WTC11 (cell line): ENCODE results near the gene LDHD. TPM values are rescaled to one million over a fixed set of nuclear protein-coding genes. Genes with fewer than 3 reads are reported as not detected.
A peak's percentile ranks its signal among the peaks of the same experiment; 100 is the strongest.

Source experiments
- ATAC-seq: fragments of 200-7000 bp; cut with Tn5 transposase; 2 replicates; pipeline ENCODE4 v1.10.0; 2021; ENCODE audit warnings: mild to moderate bottlenecking, moderate library complexity
- CTCF ChIA-PET: fragments of 300-600 bp; sonication (Branson Sonifier 250); formaldehyde crosslinking; loops from one replicate; lab custom pipeline; 2021; ENCODE audit warnings: antibody characterized with exemption; lab: Charles Lee
- POLR2A ChIA-PET: fragments of 350-600 bp; sonication (Branson Sonifier 250); formaldehyde crosslinking; loops from one replicate; lab custom pipeline; 2021; ENCODE audit warnings: antibody characterized with exemption; lab: Charles Lee
- DNase-seq: peaks from one replicate; pipeline ENCODE4 v3.0.0; 2021; ENCODE audit warnings: low spot score
- H3K27ac Mint-ChIP-seq: 2 replicates; pipeline ENCODE4 v1.8.0; 2021; ENCODE audit warnings: mixed read lengths
- H3K27me3 Mint-ChIP-seq: 2 replicates; pipeline ENCODE4 v1.8.0; 2021; ENCODE audit warnings: low read depth, mild to moderate bottlenecking, moderate library complexity, mixed read lengths
- H3K36me3 Mint-ChIP-seq: 2 replicates; pipeline ENCODE4 v1.8.0; 2021; ENCODE audit warnings: mixed read lengths
- H3K4me1 Mint-ChIP-seq: 2 replicates; pipeline ENCODE4 v1.8.0; 2022; ENCODE audit warnings: mixed read lengths
- H3K4me3 Mint-ChIP-seq: 2 replicates; pipeline ENCODE4 v1.8.0; 2021; ENCODE audit warnings: mild to moderate bottlenecking, moderate library complexity, mixed read lengths
- H3K9me3 Mint-ChIP-seq: 2 replicates; pipeline ENCODE4 v1.8.0; 2021; ENCODE audit warnings: mixed read lengths
- CBFB ChIP-seq: sonication (generic); formaldehyde crosslinking; IDR thresholded peaks from 2 replicates; pipeline ENCODE4 v1.8.1; 2022; ENCODE audit warnings: mild to moderate bottlenecking, low read depth, missing genetic modification reagents
- CREM ChIP-seq: sonication (generic); formaldehyde crosslinking; IDR thresholded peaks from 2 replicates; pipeline ENCODE4 v1.8.1; 2022; ENCODE audit warnings: mild to moderate bottlenecking, missing genetic modification reagents, moderate library complexity
- E2F4 ChIP-seq: sonication (generic); formaldehyde crosslinking; IDR thresholded peaks from 2 replicates; pipeline ENCODE4 v1.8.1; 2022; ENCODE audit warnings: low read depth, mild to moderate bottlenecking, moderate library complexity, missing genetic modification reagents, borderline replicate concordance
- ELF4 ChIP-seq: sonication (generic); formaldehyde crosslinking; IDR thresholded peaks from 2 replicates; pipeline ENCODE4 v1.8.1; 2022; ENCODE audit warnings: low read depth, mild to moderate bottlenecking, moderate library complexity, missing genetic modification reagents
- GTF2I ChIP-seq: fragments of 250-450 bp; sonication (Bioruptor Pico); conservative IDR thresholded peaks from 2 replicates; pipeline ENCODE4 v1.4.0; 2021; ENCODE audit warnings: mild to moderate bottlenecking
- HMGXB4 ChIP-seq: sonication (generic); formaldehyde crosslinking; IDR thresholded peaks from 2 replicates; pipeline ENCODE4 v1.8.1; 2023; ENCODE audit warnings: mild to moderate bottlenecking, moderate library complexity, missing genetic modification reagents
- NR3C1 ChIP-seq: sonication (generic); formaldehyde crosslinking; conservative IDR thresholded peaks from 2 replicates; pipeline ENCODE4 v1.8.1; 2023; ENCODE audit warnings: low read depth, mild to moderate bottlenecking, missing genetic modification reagents
- PRRX2 ChIP-seq: fragments of 250-450 bp; sonication (Bioruptor Pico); IDR thresholded peaks from 2 replicates; pipeline ENCODE4 v1.8.0; 2021; ENCODE audit warnings: mild to moderate bottlenecking
- RORB ChIP-seq: fragments of 250-450 bp; sonication (Bioruptor Pico); IDR thresholded peaks from 2 replicates; pipeline ENCODE4 v1.9.0; 2021; ENCODE audit warnings: mild to moderate bottlenecking
- SMAD3 ChIP-seq: sonication (generic); formaldehyde crosslinking; IDR thresholded peaks from 2 replicates; pipeline ENCODE4 v1.8.0; 2022; ENCODE audit warnings: missing genetic modification reagents, mild to moderate bottlenecking, borderline replicate concordance
- SMAD4 ChIP-seq: sonication (generic); formaldehyde crosslinking; IDR thresholded peaks from 2 replicates; pipeline ENCODE4 v1.8.0; 2022; ENCODE audit warnings: mild to moderate bottlenecking, missing genetic modification reagents
- USF2 ChIP-seq: sonication (generic); formaldehyde crosslinking; IDR thresholded peaks from 2 replicates; pipeline ENCODE4 v1.8.1; 2023; ENCODE audit warnings: mild to moderate bottlenecking, missing genetic modification reagents, moderate library complexity
- ZMAT4 ChIP-seq: fragments of 250-450 bp; sonication (Bioruptor Pico); IDR thresholded peaks from 2 replicates; pipeline ENCODE4 v1.9.0; 2021; ENCODE audit warnings: mild to moderate bottlenecking
- ZNF121 ChIP-seq: sonication (generic); formaldehyde crosslinking; IDR thresholded peaks from 2 replicates; pipeline ENCODE4 v1.8.0; 2023; ENCODE audit warnings: missing genetic modification reagents
- total RNA-seq: library from RNA; stranded (reverse); gene quantifications from 3 replicates; pipeline ENCODE4 v1.2.3, GENCODE V29; 2021

LDHD gene
- total RNA-seq, 1 experiment from 2014 or later = 12.3 TPM

GRCh38 chr16:75099075-75099667, 17.4 kb downstream of the LDHD start (continued):
- TF ChIP-seq USF2 (no peak), RORB (CRISPR knock-in tag) (no peak), HMGXB4 (no peak), E2F4 (CRISPR knock-in tag) (no peak), ZMAT4 (CRISPR knock-in tag) (no peak)

- Mint-ChIP-seq H3K4me3 (no peak overlapping the region), H3K27me3 (no peaks in the 10 kb centered on the region), H3K9me3 (no peaks in the 10 kb centered on the region), H3K4me1 (peaks cover 61% of the 10 kb centered on the region), H3K27ac (no peak overlapping the region), H3K36me3 (no peaks in the 10 kb centered on the region)
- ChIA-PET POLR2A (interaction anchor here (1.0 kb wide), 2 partner anchors 15 to 113 kb away, joined by 3 read pairs; partner anchors contain the start of gene WDR59), CTCF (interaction anchor here (1.0 to 9.3 kb wide), 7 partner anchors 11 to 100 kb away, joined by 3 to 135 read pairs (median 8); partner anchors contain the start of gene ZNRF1)
- ATAC-seq (no peak), DNase-seq (no peak)
- TF ChIP-seq NR3C1 = no peak
- TF ChIP-seq PRRX2 (CRISPR knock-in tag) = no peak
- peak; percentile 71 for TF ChIP-seq ZNF121
- no peak for TF ChIP-seq CBFB (CRISPR knock-in tag)
- no peak for TF ChIP-seq SMAD3 (CRISPR knock-in tag)
- TF ChIP-seq CREM = no peak
Measured at GRCh38 chr16:75097941-75098901, 18.4 kb downstream of the LDHD start.

- Mint-ChIP-seq H3K4me1 (peaks cover 69% of the 10 kb centered on the region), H3K27me3 (no peaks in the 10 kb centered on the region), H3K9me3 (no peaks in the 10 kb centered on the region), H3K27ac (no peak overlapping the region), H3K4me3 (no peak overlapping the region; the same call in 1 of the 2 replicates), H3K36me3 (no peaks in the 10 kb centered on the region)
- DNase-seq = no peak
- TF ChIP-seq ZNF121 (peak; percentile 90), ELF4 (CRISPR knock-in tag) (no peak), SMAD4 (CRISPR knock-in tag) (no peak), GTF2I (CRISPR knock-in tag) (0 out of 2 replicates have a peak, but pooled peaks have one; percentile 27)
- ChIA-PET CTCF (interaction anchor here (0.7 to 9.3 kb wide), 14 partner anchors 9 to 99 kb away, joined by 3 to 135 read pairs (median 4); partner anchors contain the start of gene ZNRF1), POLR2A (no interaction called here)
- no peak for ATAC-seq
Measured at GRCh38 chr16:75097191-75097761, 19.3 kb downstream of the LDHD start.
